ENCODE measurements around the gene LRRC25. TPM values are rescaled to one million over a fixed set of nuclear protein-coding genes. Genes with fewer than 3 reads are reported as not detected.

The LRRC25 gene
- total RNA-seq, 2 donors from 2014 or later, result 1.6 to 5.5 TPM

GRCh38 chr19:18435842-18436670 lies 38.6 kb upstream of the LRRC25 start:
- no peak for DNase-seq (ENCODE audit: low spot score)
- TF ChIP-seq POLR2AphosphoS5 (IDR thresholded peaks at IDR 0.05) (no peak), CTCF (IDR thresholded peaks at IDR 0.05) (no peak), POLR2A (IDR thresholded peaks at IDR 0.05) (no peak)
- peaks cover 2% of the 10 kb centered on the region for H3K4me1 ChIP-seq (replicated peaks)
- H3K4me3 ChIP-seq, result no peak overlapping the region
- no peaks in the 10 kb centered on the region for H3K36me3 ChIP-seq
- intact Hi-C loops (cut with DNase I), result no loop called here
- no peaks in the 10 kb centered on the region for H3K27me3 ChIP-seq (replicated peaks; ENCODE audit: insufficient read depth)
- WGBS, result 70% methylated on average over 46 of the region's 46 CpGs
- no peaks in the 10 kb centered on the region for H3K9me3 ChIP-seq
- no peak overlapping the region for H3K27ac ChIP-seq

GRCh38 chr19:18435178-18435841 lies 37.9 kb upstream of the LRRC25 start:
- intact Hi-C loops (cut with DNase I), result no loop called here
- H3K36me3 ChIP-seq, result no peaks in the 10 kb centered on the region
- H3K27me3 ChIP-seq (replicated peaks; ENCODE audit: insufficient read depth), result no peaks in the 10 kb centered on the region
- H3K4me3 ChIP-seq, result no peak overlapping the region
- DNase-seq (ENCODE audit: low spot score), result no peak
- no peaks in the 10 kb centered on the region for H3K9me3 ChIP-seq
- no peak for TF ChIP-seq CTCF (IDR thresholded peaks at IDR 0.05)
- TF ChIP-seq POLR2A (IDR thresholded peaks at IDR 0.05), result no peak
- TF ChIP-seq POLR2AphosphoS5 (IDR thresholded peaks at IDR 0.05), result no peak
- no peak overlapping the region for H3K27ac ChIP-seq
- 93% methylated on average over 49 of the region's 49 CpGs for WGBS
- H3K4me1 ChIP-seq (replicated peaks), result peaks cover 2% of the 10 kb centered on the region

GRCh38 chr19:18434411-18435175 lies 37.2 kb upstream of the LRRC25 start:
- WGBS, result 73% methylated on average over 18 of the region's 21 CpGs
- Histone ChIP-seq H3K9me3 (no peaks in the 10 kb centered on the region), H3K4me1 (replicated peaks) (peaks cover 2% of the 10 kb centered on the region), H3K27ac (peak overlapping the region; percentile 71 to 73), H3K36me3 (no peaks in the 10 kb centered on the region), H3K27me3 (replicated peaks; ENCODE audit: insufficient read depth) (no peaks in the 10 kb centered on the region), H3K4me3 (peak overlapping the region in 1 of 2 donors; percentile 43)
- TF ChIP-seq CTCF (IDR thresholded peaks at IDR 0.05) (no peak), POLR2A (IDR thresholded peaks at IDR 0.05) (no peak), POLR2AphosphoS5 (IDR thresholded peaks at IDR 0.05) (no peak)
- DNase-seq (ENCODE audit: low spot score), result no peak
- intact Hi-C loops (cut with DNase I), result no loop called here

GRCh38 chr19:18433735-18434398 lies 36.4 kb upstream of the LRRC25 start:
- Histone ChIP-seq H3K27me3 (replicated peaks; ENCODE audit: insufficient read depth) (no peaks in the 10 kb centered on the region), H3K4me3 (peak overlapping the region; percentile 43 to 47), H3K4me1 (replicated peaks) (peaks cover 2% of the 10 kb centered on the region), H3K9me3 (no peaks in the 10 kb centered on the region), H3K36me3 (no peaks in the 10 kb centered on the region), H3K27ac (peak overlapping the region; percentile 71 to 73)
- intact Hi-C loops (cut with DNase I), result no loop called here
- DNase-seq (ENCODE audit: low spot score), result no peak
- TF ChIP-seq POLR2AphosphoS5 (IDR thresholded peaks at IDR 0.05), result no peak
- TF ChIP-seq CTCF (IDR thresholded peaks at IDR 0.05), result no peak
- TF ChIP-seq POLR2A (IDR thresholded peaks at IDR 0.05), result no peak
- WGBS, result 10% methylated on average over 21 of the region's 60 CpGs

All from prostate gland (tissue), 2 donors.